Loucy (cell line): ENCODE measurements around the gene C1QTNF8.

ENCODE experiments used
- CTCF ChIP-seq: fragments of 200-600 bp; sonication (generic); conservative IDR thresholded peaks from 2 replicates; pipeline ENCODE4 v1.5.1; 2014; ENCODE audit warnings: mild to moderate bottlenecking, antibody characterized with exemption, low read length
- EZH2phosphoT487 ChIP-seq: fragments of 200-600 bp; IDR thresholded peaks from 2 replicates; pipeline ENCODE4 v1.6.1; 2018; ENCODE audit warnings: antibody characterized with exemption, mild to moderate bottlenecking, moderate library complexity, borderline replicate concordance

GRCh38 chr16:1145383-1146100 lies 49.5 kb upstream of the C1QTNF8 start:
- no peak for TF ChIP-seq CTCF
- TF ChIP-seq EZH2phosphoT487 = no peak
